Upper lobe of left lung (tissue), 6 donors: Measurements from ENCODE around the gene SAMD4B. TPM values are rescaled to one million over a fixed set of nuclear protein-coding genes. Genes with fewer than 3 reads are reported as not detected.

Experiments
- ATAC-seq, 2 donors: fragments of 200-7000 bp; cut with Tn5 transposase; one replicate each; pipeline ENCODE4 v1.9.1; 2022; ENCODE audit warnings: mild to moderate bottlenecking in 2 of 2, moderate library complexity in 2 of 2; ENCODE audit not compliant: low FRiP score in 2 of 2
- DNase-seq, 2 donors: peaks; one replicate each; pipeline ENCODE4 v3.0.0-alpha.2; 2019 to 2020
- H3K27ac ChIP-seq, 4 donors: fragments of 200-600 bp; sonication (generic); one replicate each; pipeline ENCODE4 v1.5.1; 2016 to 2019
- H3K27me3 ChIP-seq, 4 donors: fragments of 200-600 bp; sonication (generic); one replicate each; pipeline ENCODE4 v1.5.1; 2017 to 2019
- H3K36me3 ChIP-seq, 4 donors: fragments of 200-600 bp; sonication (generic); one replicate each; pipeline ENCODE4 v1.5.1; 2016 to 2019
- H3K4me1 ChIP-seq, 4 donors: fragments of 200-600 bp; sonication (generic); one replicate each; pipeline ENCODE4 v1.5.1; 2018 to 2019
- H3K4me3 ChIP-seq, 4 donors: fragments of 200-600 bp; sonication (generic); one replicate each; pipeline ENCODE4 v1.5.1; 2017 to 2019; ENCODE audit warnings: mild to moderate bottlenecking in 2 of 4, moderate library complexity in 1 of 4
- H3K9me3 ChIP-seq, 4 donors: fragments of 200-600 bp; sonication (generic); one replicate each; pipeline ENCODE4 v1.5.1; 2018 to 2019
- CTCF ChIP-seq, 6 experiments: fragments of 450-650 bp in 4 of 6; fragments of 200-600 bp in 2 of 6; sonication (generic) in 2 of 6; IDR thresholded peaks; one replicate each; pipeline ENCODE4 v1.5.1; 2016 to 2019; ENCODE audit warnings: antibody characterized with exemption in 6 of 6
- EP300 ChIP-seq, 4 donors: sonication (generic); formaldehyde crosslinking; IDR thresholded peaks; one replicate each; pipeline ENCODE4 v1.5.1; 2017; ENCODE audit warnings: antibody characterized with exemption in 4 of 4, control low read depth in 2 of 4
- POLR2A ChIP-seq, 4 donors: fragments of 450-650 bp; IDR thresholded peaks; one replicate each; pipeline ENCODE4 v1.5.1; 2016 to 2017; ENCODE audit warnings: antibody characterized with exemption in 4 of 4, mild to moderate bottlenecking in 2 of 4
- POLR2AphosphoS5 ChIP-seq, 2 donors: sonication (generic); formaldehyde crosslinking; IDR thresholded peaks; one replicate each; pipeline ENCODE4 v1.5.1; 2017; ENCODE audit warnings: antibody characterized with exemption in 2 of 2
- WGBS, 2 donors: methylation state at CpG; one replicate each; pipeline ENCODE4 v1.1.5; 2017 to 2018; 5-methylcytosine and 5-hydroxymethylcytosine counted together
- total RNA-seq, 6 donors: library from RNA; depleted of rRNA in 4 of 6; stranded (reverse); fragments of >200 nt in 4 of 6; gene quantifications; one replicate each; pipeline versions ENCODE4 v1.1.0 to v1.2.1, GENCODE V29; 2016 to 2021
- donor health status: DM: no; HTN: no; CAD: no; lungs with moderate emphysema.
- donor health status: DM: no; HTN: yes; CAD: no; lungs with severe emphysema.

The SAMD4B gene
- total RNA-seq, 6 donors from 2014 or later: 57.7 to 125 (median 79.3) TPM

- no peaks in the 10 kb centered on the region for H3K9me3 ChIP-seq
- peaks cover 11 to 33% (median 15%) of the 10 kb centered on the region in 4 donors for H3K36me3 ChIP-seq
- DNase-seq (peak in 1 of 2 donors; percentile 93), ATAC-seq (peak; percentile 54 to 72)
- H3K27me3 ChIP-seq: no peaks in the 10 kb centered on the region
- peak overlapping the region in 3 of 4 donors; percentile 68 to 80 (median 72) for H3K4me3 ChIP-seq
- no peak for TF ChIP-seq EP300 (IDR thresholded peaks at IDR 0.05)
- TF ChIP-seq CTCF (IDR thresholded peaks at IDR 0.05): peak; percentile 90 to 98 (median 94)
- TF ChIP-seq POLR2A (IDR thresholded peaks at IDR 0.05): no peak
- TF ChIP-seq POLR2AphosphoS5 (IDR thresholded peaks at IDR 0.05): no peak
- H3K4me1 ChIP-seq: peaks cover 21 to 59% (median 39%) of the 10 kb centered on the region in 4 donors
- peak overlapping the region; percentile 99 to 100 (median 100) for H3K27ac ChIP-seq
- 0 to 1% methylated on average over 7 of the region's 7 CpGs for WGBS, 2 donors
Observed at GRCh38 chr19:39411832-39412099, 69.5 kb downstream of the SAMD4B start.

GRCh38 chr19:39412100-39412866 lies 70.1 kb downstream of the SAMD4B start, which contains the start of gene PLEKHG2:
PLEKHG2 (plus strand) TSS chr19:39412669; CDS start chr19:39414087, 1,418 bp downstream.
- peaks cover 21 to 59% (median 39%) of the 10 kb centered on the region in 4 donors for H3K4me1 ChIP-seq

GRCh38 chr19:39412867-39413271 lies 70.6 kb downstream of the SAMD4B start:
- Histone ChIP-seq H3K4me3 (peak overlapping the region; percentile 68 to 80 (median 75)), H3K27ac (peak overlapping the region; percentile 99 to 100 (median 100)), H3K27me3 (no peaks in the 10 kb centered on the region), H3K36me3 (peaks cover 8 to 35% (median 15%) of the 10 kb centered on the region in 4 donors), H3K4me1 (peaks cover 21 to 65% (median 39%) of the 10 kb centered on the region in 4 donors), H3K9me3 (no peaks in the 10 kb centered on the region)
- ATAC-seq (no peak), DNase-seq (peak in 1 of 2 donors; percentile 38)
- no peak for TF ChIP-seq EP300 (IDR thresholded peaks at IDR 0.05)
- TF ChIP-seq CTCF (IDR thresholded peaks at IDR 0.05): peak in 1 of 6 experiments; percentile 10
- TF ChIP-seq POLR2AphosphoS5 (IDR thresholded peaks at IDR 0.05): no peak
- TF ChIP-seq POLR2A (IDR thresholded peaks at IDR 0.05): no peak
- WGBS, 2 donors: 0 to 2% methylated on average over 13 to 19 of the region's 24 CpGs

More at GRCh38 chr19:39412100-39412866, 70.1 kb downstream of the SAMD4B start, which contains the start of gene PLEKHG2:
- peak; percentile 98 for DNase-seq
- peaks cover 11 to 35% (median 16%) of the 10 kb centered on the region in 4 donors for H3K36me3 ChIP-seq
- peak within 1 kb of the TSS; percentile 68 to 80 (median 75) for H3K4me3 ChIP-seq
- ATAC-seq: peak; percentile 63 to 85
- no peaks in the 10 kb centered on the region for H3K9me3 ChIP-seq
- 0 to 2% methylated on average over 7 to 29 of the region's 60 CpGs for WGBS, 2 donors
- peak; percentile 61 to 100 (median 88) for TF ChIP-seq POLR2A (IDR thresholded peaks at IDR 0.05)
- peak; percentile 89 to 99 for TF ChIP-seq POLR2AphosphoS5 (IDR thresholded peaks at IDR 0.05)
- peak in 1 of 4 donors; percentile 57 for TF ChIP-seq EP300 (IDR thresholded peaks at IDR 0.05)
- TF ChIP-seq CTCF (IDR thresholded peaks at IDR 0.05): peak; percentile 79 to 94 (median 91)
- H3K27ac ChIP-seq: peak within 1 kb of the TSS; percentile 99 to 100 (median 100)
- H3K27me3 ChIP-seq: no peaks in the 10 kb centered on the region

GRCh38 chr19:39413272-39413910 lies 71.2 kb downstream of the SAMD4B start:
- peaks cover 3 to 34% (median 11%) of the 10 kb centered on the region in 4 donors for H3K36me3 ChIP-seq
- ATAC-seq (peak in 1 of 2 donors; percentile 0), DNase-seq (peak; percentile 37 to 93)

More at GRCh38 chr19:39413272-39413910, 71.2 kb downstream of the SAMD4B start:
- H3K27ac ChIP-seq: peak overlapping the region; percentile 99 to 100 (median 100)
- peaks cover 21 to 65% (median 39%) of the 10 kb centered on the region in 4 donors for H3K4me1 ChIP-seq
- peak overlapping the region; percentile 68 to 80 (median 75) for H3K4me3 ChIP-seq
- TF ChIP-seq POLR2A (IDR thresholded peaks at IDR 0.05): no peak
- peak; percentile 11 to 20 for TF ChIP-seq POLR2AphosphoS5 (IDR thresholded peaks at IDR 0.05)
- no peak for TF ChIP-seq CTCF (IDR thresholded peaks at IDR 0.05)
- TF ChIP-seq EP300 (IDR thresholded peaks at IDR 0.05): no peak
- no peaks in the 10 kb centered on the region for H3K9me3 ChIP-seq
- no peaks in the 10 kb centered on the region for H3K27me3 ChIP-seq
- 1 to 9% methylated on average over 10 to 16 of the region's 54 CpGs for WGBS, 2 donors
